Activated naive CD4-positive, alpha-beta T cell treated with anti-CD3 and anti-CD28 coated beads for 36 hours (primary cell): ENCODE measurements around the gene FOXN3. TPM values are rescaled to one million over a fixed set of nuclear protein-coding genes. Genes with fewer than 3 reads are reported as not detected.
A peak's percentile ranks its signal among the peaks of the same experiment; 100 is the strongest.

ENCODE experiments used
- CTCF ChIA-PET: fragments of 350-600 bp; sonication (Branson Sonifier 250); formaldehyde crosslinking; loops from one replicate; lab custom pipeline; 2021; ENCODE audit warnings: antibody characterized with exemption; lab: Charles Lee
- DNase-seq: peaks from one replicate; pipeline ENCODE4 v3.0.0-alpha.2; 2020
- H3K27ac Mint-ChIP-seq: one replicate; pipeline ENCODE4 v1.8.0; 2021; ENCODE audit warnings: mild to moderate bottlenecking, mixed read lengths
- H3K27me3 Mint-ChIP-seq: one replicate; pipeline ENCODE4 v1.8.0; 2021; ENCODE audit warnings: low read depth, mixed read lengths
- H3K36me3 Mint-ChIP-seq: one replicate; pipeline ENCODE4 v1.8.0; 2021; ENCODE audit warnings: low read depth, mixed read lengths
- H3K4me1 Mint-ChIP-seq: one replicate; pipeline ENCODE4 v1.8.0; 2021; ENCODE audit warnings: low read depth, mixed read lengths
- H3K4me3 Mint-ChIP-seq: one replicate; pipeline ENCODE4 v1.8.0; 2021; ENCODE audit warnings: mild to moderate bottlenecking, moderate library complexity, mixed read lengths
- H3K9me3 Mint-ChIP-seq: one replicate; pipeline ENCODE4 v1.8.0; 2021; ENCODE audit warnings: mixed read lengths
- intact Hi-C: fragments of 100-400 bp; cut with micrococcal nuclease; formaldehyde crosslinking; loops from one replicate; pipeline ENCODE4 v1.15.1; 2023
- total RNA-seq, 2 experiments: library from RNA; stranded (reverse); gene quantifications; one replicate each; pipeline ENCODE4 v1.2.3, GENCODE V29; 2021

Gene FOXN3
- total RNA-seq, 2 experiments from 2014 or later: 64.6 to 65.0 TPM

DNA sequence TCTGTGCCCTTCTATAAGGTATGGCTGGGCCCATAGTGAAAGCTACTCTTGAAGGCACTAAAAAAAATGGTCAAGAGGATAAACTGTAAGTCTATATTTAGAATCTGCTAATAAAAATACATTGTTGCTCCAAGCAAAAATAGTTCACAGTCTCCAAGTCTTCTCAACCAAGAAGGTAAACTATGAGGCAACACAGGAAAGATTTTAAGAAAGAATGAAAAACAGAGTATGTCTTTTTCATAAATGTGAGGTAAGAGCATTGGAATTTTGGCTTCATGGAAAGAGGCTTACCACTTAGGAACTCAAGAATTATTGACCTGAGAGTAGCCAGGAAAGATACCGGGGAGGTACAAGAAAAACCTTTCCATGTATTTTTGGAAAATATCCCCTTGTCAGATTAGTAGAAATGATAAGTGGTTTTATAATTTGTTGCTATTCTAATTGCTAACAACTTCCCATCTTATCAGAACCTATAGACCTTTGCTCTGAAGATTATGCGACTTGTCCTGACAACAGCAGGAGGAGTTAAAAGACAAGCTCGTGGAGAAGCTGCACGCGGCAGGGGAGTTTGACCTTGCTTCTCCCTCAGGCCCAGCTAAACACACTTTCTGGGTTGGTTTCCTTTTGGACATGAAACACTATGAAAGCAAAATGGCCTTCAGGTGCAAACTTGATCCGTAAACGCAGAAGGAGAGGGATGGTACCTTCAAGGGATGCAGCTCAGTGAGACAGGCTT is 238.1 kb downstream of the FOXN3 start:
- Mint-ChIP-seq H3K9me3 (no peaks in the 10 kb centered on the region), H3K36me3 (peaks cover 20% of the 10 kb centered on the region), H3K4me3 (no peak overlapping the region), H3K4me1 (peaks cover 9% of the 10 kb centered on the region), H3K27me3 (no peaks in the 10 kb centered on the region), H3K27ac (no peak overlapping the region)
- intact Hi-C loops: loop anchor here (5.0 to 10.0 kb wide), 3 partner anchors 134 to 436 kb away; no protein-coding TSS in a partner anchor
- DNase-seq: no peak
- CTCF ChIA-PET: interaction anchor here (0.7 to 1.3 kb wide), 4 partner anchors 13 to 524 kb away, joined by 3 to 5 read pairs (median 3); no protein-coding TSS in a partner anchor

DNA sequence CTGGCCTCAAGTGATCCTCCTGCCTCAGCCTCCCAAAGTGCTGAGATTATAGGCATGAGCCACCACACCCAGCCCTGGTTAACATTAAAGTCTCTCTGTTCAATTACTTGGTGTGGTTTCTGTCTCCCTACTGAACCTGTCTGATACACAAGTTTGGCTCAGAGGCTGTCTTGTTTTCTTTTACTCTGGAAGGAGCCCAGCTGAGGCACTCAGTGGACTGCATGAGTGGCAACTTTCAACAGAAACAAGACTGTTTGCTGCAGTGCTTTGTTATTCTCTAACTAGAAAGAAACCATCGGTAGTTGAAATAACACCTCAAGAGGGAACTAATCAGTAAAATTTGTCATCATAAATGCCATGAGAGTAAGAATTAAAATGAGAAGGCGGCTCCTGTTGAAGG is 238.7 kb downstream of the FOXN3 start:
- Mint-ChIP-seq H3K4me1 (peaks cover 9% of the 10 kb centered on the region), H3K4me3 (no peak overlapping the region), H3K27me3 (no peaks in the 10 kb centered on the region), H3K27ac (no peak overlapping the region), H3K36me3 (peaks cover 21% of the 10 kb centered on the region), H3K9me3 (no peaks in the 10 kb centered on the region)
- DNase-seq: no peak
- intact Hi-C loops: loop anchor here (5.0 to 10.0 kb wide), 3 partner anchors 134 to 436 kb away; no protein-coding TSS in a partner anchor
- CTCF ChIA-PET: interaction anchor here (0.7 to 1.7 kb wide), 6 partner anchors 14 to 596 kb away, joined by 3 to 8 read pairs (median 4); no protein-coding TSS in a partner anchor

DNA sequence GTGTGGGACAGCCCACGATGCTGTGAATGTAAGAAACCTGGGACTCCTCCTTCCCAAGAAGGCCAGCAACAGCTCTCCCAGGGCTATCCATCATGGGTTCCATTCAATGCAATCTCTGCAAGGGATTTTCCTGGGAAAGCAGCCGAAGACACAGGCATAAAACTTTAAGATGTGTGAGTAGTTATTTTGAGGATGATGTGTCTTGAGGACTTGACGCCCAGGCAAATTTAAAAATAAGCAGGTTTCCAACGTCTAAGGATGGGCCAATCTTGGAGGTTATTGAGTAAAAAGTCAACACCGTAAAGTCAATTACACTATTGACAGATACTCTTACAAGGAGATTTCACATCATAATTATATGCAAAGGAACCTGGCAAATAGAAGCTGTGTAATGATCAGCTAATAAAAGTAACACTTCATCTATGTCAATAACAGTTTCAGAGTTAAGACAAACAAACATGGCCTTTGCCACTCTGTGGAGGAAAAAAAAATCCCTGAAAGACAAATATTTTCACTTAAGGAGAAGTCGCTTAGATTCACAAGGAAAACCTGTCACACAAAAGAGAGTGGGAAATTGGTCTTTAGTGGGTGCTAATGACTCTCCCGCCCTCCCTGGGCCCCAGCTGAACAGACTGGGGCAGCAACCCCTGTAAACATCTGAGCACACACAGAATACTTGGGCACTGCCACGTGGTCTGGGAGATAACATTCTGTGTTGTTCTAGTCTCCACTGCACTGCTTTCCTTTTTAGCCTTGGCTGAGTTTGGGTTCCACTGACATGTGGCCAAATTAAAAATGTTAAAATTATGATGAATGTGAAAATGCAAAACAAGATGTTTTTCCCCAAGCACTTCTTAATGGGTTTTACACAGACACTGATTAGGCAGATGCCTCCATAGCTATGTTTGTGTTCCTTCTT is 240.9 kb downstream of the FOXN3 start:
- Mint-ChIP-seq H3K36me3 (peaks cover 29% of the 10 kb centered on the region), H3K9me3 (peaks cover 3% of the 10 kb centered on the region), H3K4me3 (no peak overlapping the region), H3K4me1 (peaks cover 9% of the 10 kb centered on the region), H3K27me3 (no peaks in the 10 kb centered on the region), H3K27ac (no peak overlapping the region)
- DNase-seq: no peak
- intact Hi-C loops: loop anchor here (5.0 to 10.0 kb wide), 3 partner anchors 131 to 439 kb away; no protein-coding TSS in a partner anchor
- CTCF ChIA-PET: interaction anchor here (1.1 to 1.7 kb wide), 6 partner anchors 9 to 597 kb away, joined by 3 to 8 read pairs (median 4); no protein-coding TSS in a partner anchor

DNA sequence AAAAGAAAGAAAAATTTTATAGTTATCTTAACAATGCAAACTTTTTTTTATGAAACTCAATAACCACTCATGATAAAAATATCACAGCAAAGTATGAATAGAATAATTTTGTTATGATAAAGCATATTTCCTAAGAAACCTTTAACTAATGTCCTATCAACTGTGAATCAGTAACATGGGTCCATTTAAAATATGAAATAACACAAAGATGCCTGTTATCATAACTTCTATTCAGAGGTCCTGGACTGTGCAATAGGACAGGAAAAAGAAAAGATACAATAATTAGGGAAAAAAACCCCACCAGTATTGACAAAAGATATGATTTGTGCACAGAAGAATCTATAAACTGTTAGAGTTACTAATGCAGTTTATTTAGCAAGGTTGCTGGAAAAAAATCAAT is 245.4 kb downstream of the FOXN3 start:
- Mint-ChIP-seq H3K27me3 (no peaks in the 10 kb centered on the region), H3K9me3 (peaks cover 7% of the 10 kb centered on the region), H3K4me1 (peaks cover 2% of the 10 kb centered on the region), H3K36me3 (peaks cover 51% of the 10 kb centered on the region), H3K27ac (no peak overlapping the region), H3K4me3 (no peak overlapping the region)
- no peak for DNase-seq
- CTCF ChIA-PET: no interaction called here
- intact Hi-C loops: loop anchor here (10.0 kb wide), 2 partner anchors 127 to 443 kb away; no protein-coding TSS in a partner anchor

DNA sequence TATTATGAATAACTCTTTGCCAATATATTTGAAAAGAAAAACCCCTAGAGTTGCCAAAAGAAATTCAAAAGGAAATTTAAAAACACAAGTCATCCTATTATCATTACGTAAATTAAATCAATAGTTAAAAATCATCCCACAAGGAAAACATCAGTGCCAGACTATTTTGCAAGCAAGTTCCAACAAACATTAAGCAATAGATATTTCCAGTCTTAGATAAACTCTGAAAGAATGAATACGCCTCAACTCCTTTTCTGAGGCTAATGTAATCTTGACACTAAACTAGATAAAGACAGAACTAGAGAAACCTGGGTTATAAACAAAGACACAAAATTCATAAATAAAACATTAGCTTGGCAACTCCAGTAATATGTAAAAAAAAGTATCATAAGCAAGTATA is 245.9 kb downstream of the FOXN3 start:
- intact Hi-C loops: loop anchor here (10.0 kb wide), 2 partner anchors 126 to 444 kb away; no protein-coding TSS in a partner anchor
- Mint-ChIP-seq H3K36me3 (peaks cover 49% of the 10 kb centered on the region), H3K27me3 (no peaks in the 10 kb centered on the region), H3K9me3 (peaks cover 7% of the 10 kb centered on the region), H3K4me3 (no peak overlapping the region), H3K27ac (no peak overlapping the region), H3K4me1 (peaks cover 5% of the 10 kb centered on the region)
- CTCF ChIA-PET: no interaction called here
- no peak for DNase-seq

DNA sequence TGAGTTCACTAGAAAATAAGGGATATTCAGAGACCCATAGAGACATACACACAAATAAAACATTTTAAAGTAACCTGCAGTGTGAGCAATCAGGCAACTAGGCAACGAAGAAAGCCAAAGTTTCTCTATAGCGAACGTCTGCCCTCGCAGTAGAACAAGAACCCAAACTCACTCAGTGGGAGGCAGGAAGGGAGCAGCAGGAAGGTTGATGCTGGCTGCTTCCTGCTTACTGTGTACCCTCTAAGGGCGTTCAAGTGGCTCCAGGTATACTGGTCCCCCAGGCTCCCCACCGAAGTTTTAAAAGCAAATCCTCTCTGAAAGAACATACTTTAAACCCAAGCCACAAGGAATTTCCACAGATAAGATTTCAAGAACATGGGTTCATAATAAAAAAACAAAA is 249.3 kb downstream of the FOXN3 start:
- no peak overlapping the region for H3K27ac Mint-ChIP-seq
- CTCF ChIA-PET: interaction anchor here (0.9 kb wide), 1 partner anchor 9 kb away, joined by 3 read pairs; no protein-coding TSS in a partner anchor
- H3K4me3 Mint-ChIP-seq: no peak overlapping the region
- no peak for DNase-seq
- intact Hi-C loops: no loop called here
- H3K9me3 Mint-ChIP-seq: peaks cover 5% of the 10 kb centered on the region
- H3K4me1 Mint-ChIP-seq: peaks cover 17% of the 10 kb centered on the region
- peaks cover 27% of the 10 kb centered on the region for H3K36me3 Mint-ChIP-seq
- H3K27me3 Mint-ChIP-seq: no peaks in the 10 kb centered on the region

DNA sequence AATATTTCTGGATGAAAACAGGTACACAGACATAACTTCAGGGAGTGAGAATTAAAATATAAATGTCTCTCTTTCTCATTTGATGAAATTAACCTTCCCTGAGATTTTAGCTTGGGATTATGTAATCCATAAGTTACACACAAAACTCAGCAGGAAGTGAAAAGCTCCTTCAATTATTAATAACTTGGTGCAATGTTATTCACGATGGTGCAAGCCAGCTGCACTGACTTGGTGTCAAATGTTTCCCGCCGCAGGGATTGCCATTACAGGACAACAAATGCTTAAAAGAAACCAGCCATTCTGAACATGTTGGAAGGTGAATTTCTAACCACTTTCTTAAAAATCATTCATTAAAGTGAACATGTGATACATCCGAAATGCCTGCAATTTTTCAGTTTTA is 250.4 kb downstream of the FOXN3 start:
- peaks cover 5% of the 10 kb centered on the region for H3K9me3 Mint-ChIP-seq
- CTCF ChIA-PET: interaction anchor here (0.9 kb wide), 1 partner anchor 10 kb away, joined by 3 read pairs; no protein-coding TSS in a partner anchor
- no peak overlapping the region for H3K27ac Mint-ChIP-seq
- peaks cover 17% of the 10 kb centered on the region for H3K4me1 Mint-ChIP-seq
- intact Hi-C loops: no loop called here
- peaks cover 26% of the 10 kb centered on the region for H3K36me3 Mint-ChIP-seq
- H3K4me3 Mint-ChIP-seq: no peak overlapping the region
- DNase-seq: no peak
- no peaks in the 10 kb centered on the region for H3K27me3 Mint-ChIP-seq

DNA sequence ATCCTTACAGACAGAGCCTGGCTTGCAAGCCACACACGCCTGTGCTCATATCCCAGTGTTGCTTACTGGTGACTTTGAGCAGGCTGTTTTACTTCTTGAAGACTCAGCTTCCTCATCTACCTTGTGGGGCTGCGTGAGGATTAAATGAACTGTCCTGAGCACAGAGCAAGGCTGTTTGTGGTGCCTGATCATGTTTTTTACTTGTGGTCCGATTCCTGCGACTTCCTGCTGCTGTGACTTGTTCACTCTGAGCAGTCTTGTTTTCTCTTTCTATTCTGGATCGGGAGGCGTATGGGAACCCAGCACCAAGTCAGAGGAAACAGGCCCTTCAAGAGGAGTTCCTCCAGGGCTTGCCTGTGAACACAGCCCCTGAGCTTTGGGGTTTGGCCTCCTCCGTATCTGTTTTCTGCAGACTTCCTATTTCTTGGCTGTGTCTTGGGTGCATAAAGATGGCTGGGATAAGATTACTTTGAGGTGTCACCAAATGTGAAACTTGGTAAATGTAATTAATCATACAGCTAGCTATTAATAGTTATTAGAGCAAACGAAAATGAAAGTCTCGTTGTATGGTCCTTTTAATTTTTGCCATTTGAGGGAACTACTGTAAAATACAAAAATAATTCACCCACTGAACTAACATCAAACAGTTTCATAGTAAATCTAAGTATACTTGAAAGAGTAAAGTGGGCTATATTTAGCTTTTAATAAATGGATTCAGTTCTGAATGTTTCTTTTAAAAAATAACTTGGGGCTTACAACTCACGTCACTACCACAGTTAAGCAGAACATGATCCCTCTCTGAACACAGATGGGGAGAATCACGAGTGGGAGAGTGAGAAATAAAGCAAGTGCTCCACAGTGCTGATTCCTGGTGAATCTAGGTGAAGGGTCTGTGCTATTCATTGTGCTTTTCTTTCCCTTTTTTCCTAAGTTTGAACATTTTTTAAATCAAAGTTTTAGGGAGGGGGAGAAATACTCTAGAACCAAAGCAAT is 251.5 kb downstream of the FOXN3 start:
- Mint-ChIP-seq H3K27ac (peak overlapping the region; percentile 3), H3K9me3 (peaks cover 1% of the 10 kb centered on the region), H3K27me3 (no peaks in the 10 kb centered on the region), H3K4me1 (peaks cover 17% of the 10 kb centered on the region), H3K4me3 (no peak overlapping the region), H3K36me3 (peaks cover 23% of the 10 kb centered on the region)
- intact Hi-C loops: no loop called here
- CTCF ChIA-PET: interaction anchor here (1.4 kb wide), 1 partner anchor 12 kb away, joined by 5 read pairs; no protein-coding TSS in a partner anchor
- DNase-seq: peak; percentile 11

DNA sequence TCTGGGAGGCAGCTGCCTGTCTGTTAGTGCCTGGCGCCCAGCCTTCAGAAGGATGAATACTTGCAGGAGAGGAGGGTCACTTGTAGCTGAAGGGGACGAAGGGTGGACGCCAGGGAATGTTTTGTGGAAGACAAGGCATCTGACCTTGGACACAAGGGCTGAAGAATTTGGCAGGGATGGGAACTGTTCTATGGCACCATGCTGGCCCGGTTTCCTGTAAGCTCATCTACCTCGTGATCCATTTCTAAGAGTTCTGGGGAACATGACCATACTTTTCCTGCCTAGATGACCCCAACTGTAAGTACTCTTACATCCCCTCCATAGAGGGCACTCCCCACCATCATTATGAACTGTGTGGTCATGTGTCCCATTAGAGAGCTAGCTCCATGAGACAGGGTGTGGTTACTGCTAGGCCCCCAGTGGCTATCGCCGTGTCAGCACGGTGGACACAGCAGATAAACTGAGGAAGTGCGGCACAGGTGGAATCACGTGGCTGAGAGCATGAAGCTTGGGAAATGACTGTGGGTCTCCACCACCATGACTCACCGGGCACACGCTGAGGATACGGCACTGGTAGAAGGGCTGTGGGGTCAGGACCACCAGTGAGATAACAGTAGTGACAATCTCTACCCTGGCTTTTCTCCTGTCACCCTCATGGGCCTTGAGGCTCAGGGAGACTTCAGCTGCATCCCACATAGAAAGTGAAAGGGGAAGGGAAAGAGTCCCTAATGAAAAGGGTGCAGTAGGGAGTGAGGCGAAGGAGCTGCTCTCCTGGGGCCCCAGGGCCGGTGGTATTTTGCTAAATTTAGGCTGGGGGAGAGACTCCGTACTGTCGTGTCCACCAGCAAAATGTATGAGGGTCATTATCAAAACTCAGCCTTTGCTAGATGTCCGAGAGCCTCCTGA is 252.6 kb downstream of the FOXN3 start:
- H3K4me3 Mint-ChIP-seq: no peak overlapping the region
- H3K27ac Mint-ChIP-seq: no peak overlapping the region
- CTCF ChIA-PET: no interaction called here
- H3K9me3 Mint-ChIP-seq: peaks cover 1% of the 10 kb centered on the region
- no peaks in the 10 kb centered on the region for H3K27me3 Mint-ChIP-seq
- intact Hi-C loops: no loop called here
- peaks cover 17% of the 10 kb centered on the region for H3K36me3 Mint-ChIP-seq
- H3K4me1 Mint-ChIP-seq: peaks cover 17% of the 10 kb centered on the region
- DNase-seq: no peak

DNA sequence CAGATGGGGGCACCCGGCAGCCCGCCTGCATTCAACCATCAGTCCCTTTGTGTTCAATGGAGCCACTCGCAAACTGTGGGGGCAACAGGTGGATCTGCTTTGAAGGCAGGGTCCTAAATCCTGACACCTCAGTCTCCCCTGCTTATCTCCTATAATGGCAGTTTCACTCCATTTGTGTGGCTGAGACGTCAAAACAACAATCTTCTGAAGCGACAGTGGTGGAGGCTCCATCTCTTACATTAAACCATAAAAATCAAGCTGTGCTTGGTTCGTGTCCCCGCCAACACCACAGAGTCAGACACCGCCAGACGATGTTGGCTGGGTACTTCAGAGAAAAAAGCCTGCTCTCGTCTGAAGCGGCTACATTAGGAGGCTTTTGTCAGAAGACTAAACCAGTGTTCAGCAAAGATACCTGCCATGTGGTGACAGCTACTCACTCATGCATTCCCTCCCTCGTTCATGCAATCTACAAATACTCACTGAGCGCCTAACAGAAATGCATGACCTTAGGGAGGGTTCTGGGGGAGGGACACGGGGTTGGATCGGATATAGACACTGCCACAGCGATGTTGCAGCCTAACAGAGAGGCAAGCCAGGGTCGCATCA is 253.9 kb downstream of the FOXN3 start:
- Mint-ChIP-seq H3K4me3 (no peak overlapping the region), H3K27me3 (no peaks in the 10 kb centered on the region), H3K9me3 (no peaks in the 10 kb centered on the region), H3K27ac (no peak overlapping the region), H3K36me3 (peaks cover 9% of the 10 kb centered on the region), H3K4me1 (peaks cover 17% of the 10 kb centered on the region)
- intact Hi-C loops: no loop called here
- DNase-seq: no peak
- CTCF ChIA-PET: no interaction called here
